ENCODE measurements around the gene CMA1. TPM values are rescaled to one million over a fixed set of nuclear protein-coding genes. Genes with fewer than 3 reads are reported as not detected.
"Not testable (repeated sequence)": the region's sequence is repeated elsewhere in the genome, so short reads cannot be mapped to it uniquely, and the experiment has no call there.

The CMA1 gene, protein sequence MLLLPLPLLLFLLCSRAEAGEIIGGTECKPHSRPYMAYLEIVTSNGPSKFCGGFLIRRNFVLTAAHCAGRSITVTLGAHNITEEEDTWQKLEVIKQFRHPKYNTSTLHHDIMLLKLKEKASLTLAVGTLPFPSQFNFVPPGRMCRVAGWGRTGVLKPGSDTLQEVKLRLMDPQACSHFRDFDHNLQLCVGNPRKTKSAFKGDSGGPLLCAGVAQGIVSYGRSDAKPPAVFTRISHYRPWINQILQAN
- polyA plus RNA-seq = under 1 TPM in 1 of 2 donors, not detected in 1; 0.35 TPM

DNA sequence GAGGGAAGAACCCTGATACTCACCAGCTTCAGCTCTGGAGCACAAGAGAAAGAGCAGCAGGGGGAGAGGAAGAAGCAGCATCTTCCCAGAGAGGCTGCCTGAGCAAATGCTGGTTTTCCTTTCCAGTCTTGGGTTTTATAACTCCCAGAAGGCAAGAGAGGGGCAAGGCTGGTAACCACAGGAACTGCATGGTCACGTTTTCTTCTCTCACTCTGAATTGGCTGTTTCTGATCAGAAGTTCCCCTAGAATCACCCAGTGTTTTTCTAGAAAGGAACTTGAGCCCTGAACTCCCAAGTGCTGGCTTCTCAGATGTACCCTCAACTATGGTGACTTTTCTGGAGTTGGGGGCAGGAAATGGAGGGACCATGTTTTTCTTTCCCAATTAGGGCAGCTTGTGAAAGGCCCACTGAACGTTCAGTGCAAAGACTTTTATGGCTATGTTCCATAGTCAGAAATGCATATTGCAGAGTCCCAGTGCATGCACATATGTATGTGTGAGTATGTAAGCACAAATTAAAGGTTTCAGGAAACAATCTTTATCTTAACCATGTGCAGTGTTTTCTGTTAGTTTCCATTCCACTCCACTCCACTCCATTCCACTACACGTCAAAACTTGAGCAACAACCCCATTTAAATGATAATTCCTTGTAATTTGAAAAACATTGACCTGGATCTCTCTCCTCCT lies at the start of gene CMA1:
TSS of gene CMA1 (minus strand) at position 111 of the 686 bp plus-strand sequence. CDS start at position 81, 30 bp downstream.
- no peak within 1 kb of the TSS for H3K27ac ChIP-seq (ENCODE audit: low read depth in 2 of 2, low read length in 1 of 2)
- WGBS, 2 donors = 42 to 49% methylated on average over 3 of the region's 3 CpGs
- no peaks in the 10 kb centered on the region for H3K4me1 ChIP-seq (ENCODE audit: control insufficient read depth in 2 of 2, insufficient read depth in 2 of 2, low read length in 1 of 2)
- H3K27me3 ChIP-seq (ENCODE audit: control insufficient read depth in 1 of 2, insufficient read depth in 2 of 2, low read length in 2 of 2) = no peaks in the 10 kb centered on the region
- H3K9me3 ChIP-seq (ENCODE audit: control insufficient read depth in 2 of 2, insufficient read depth in 1 of 2, low read depth in 1 of 2, low read length in 1 of 2) = no peaks in the 10 kb centered on the region
- no peaks in the 10 kb centered on the region for H3K36me3 ChIP-seq (ENCODE audit: control insufficient read depth in 2 of 2, insufficient read depth in 2 of 2, low read length in 1 of 2)
- H3K4me3 ChIP-seq (ENCODE audit: low read depth in 1 of 2, low read length in 2 of 2) = no peak within 1 kb of the TSS

DNA sequence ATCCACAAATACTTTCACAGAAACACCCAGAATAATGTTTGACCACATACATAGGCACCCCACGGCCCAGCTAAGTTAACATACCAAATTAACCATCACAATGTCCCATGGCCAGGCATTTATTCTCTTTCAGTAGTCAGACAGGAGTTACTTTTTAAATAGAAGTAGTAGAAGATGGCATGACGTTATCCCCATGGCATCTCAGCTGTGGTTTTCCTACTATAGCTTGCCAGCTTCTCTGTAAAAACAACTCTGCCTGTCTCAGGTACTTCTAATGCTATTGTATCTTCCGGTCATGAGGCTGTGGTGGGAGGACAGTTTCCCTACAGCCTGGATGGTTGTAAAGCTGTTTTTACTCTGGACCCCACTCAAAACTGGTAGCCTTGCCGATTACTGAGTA lies 48.7 kb upstream of the CMA1 start:
- H3K36me3 ChIP-seq (ENCODE audit: control insufficient read depth in 2 of 2, insufficient read depth in 2 of 2, low read length in 1 of 2) = no peaks in the 10 kb centered on the region
- no peak overlapping the region for H3K4me3 ChIP-seq (ENCODE audit: low read depth in 1 of 2, low read length in 2 of 2)
- H3K9me3 ChIP-seq (ENCODE audit: control insufficient read depth in 2 of 2, insufficient read depth in 1 of 2, low read depth in 1 of 2, low read length in 1 of 2) = peaks cover 0 to 2% of the 10 kb centered on the region in 2 donors
- H3K27ac ChIP-seq (ENCODE audit: low read depth in 2 of 2, low read length in 1 of 2) = no peak overlapping the region
- 51 to 57% methylated on average over 4 of the region's 4 CpGs for WGBS, 2 donors
- H3K4me1 ChIP-seq (ENCODE audit: control insufficient read depth in 2 of 2, insufficient read depth in 2 of 2, low read length in 1 of 2) = no peaks in the 10 kb centered on the region
- H3K27me3 ChIP-seq (ENCODE audit: control insufficient read depth in 1 of 2, insufficient read depth in 2 of 2, low read length in 2 of 2) = no peaks in the 10 kb centered on the region

DNA sequence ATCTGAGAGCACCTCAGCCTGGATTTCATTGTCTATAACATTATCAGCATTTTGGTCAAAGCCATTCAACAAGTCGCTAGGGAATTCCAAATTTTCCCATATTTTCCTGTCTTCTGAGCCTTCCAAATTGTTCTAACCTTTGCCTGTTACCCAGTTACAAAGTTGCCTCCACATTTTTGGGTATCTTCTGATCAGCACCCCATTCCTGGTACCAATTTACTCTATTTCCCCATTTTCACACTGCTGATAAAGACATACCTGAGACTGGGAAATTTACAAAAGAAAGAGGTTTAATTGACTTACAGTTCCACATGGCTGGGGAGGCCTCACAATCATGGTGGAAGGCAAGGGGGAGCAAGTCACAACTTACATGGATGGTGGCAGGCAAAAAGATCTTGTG lies 41.0 kb upstream of the CMA1 start:
- not testable (repeated sequence) for H3K4me3 ChIP-seq (ENCODE audit: low read depth in 1 of 2, low read length in 2 of 2); H3K9me3 ChIP-seq (ENCODE audit: control insufficient read depth in 2 of 2, insufficient read depth in 1 of 2, low read depth in 1 of 2, low read length in 1 of 2); H3K4me1 ChIP-seq (ENCODE audit: control insufficient read depth in 2 of 2, insufficient read depth in 2 of 2, low read length in 1 of 2); H3K27me3 ChIP-seq (ENCODE audit: control insufficient read depth in 1 of 2, insufficient read depth in 2 of 2, low read length in 2 of 2); H3K36me3 ChIP-seq (ENCODE audit: control insufficient read depth in 2 of 2, insufficient read depth in 2 of 2, low read length in 1 of 2); H3K27ac ChIP-seq (ENCODE audit: low read depth in 2 of 2, low read length in 1 of 2)
- 45 to 58% methylated on average over 1 of the region's 1 CpG for WGBS, 2 donors

DNA sequence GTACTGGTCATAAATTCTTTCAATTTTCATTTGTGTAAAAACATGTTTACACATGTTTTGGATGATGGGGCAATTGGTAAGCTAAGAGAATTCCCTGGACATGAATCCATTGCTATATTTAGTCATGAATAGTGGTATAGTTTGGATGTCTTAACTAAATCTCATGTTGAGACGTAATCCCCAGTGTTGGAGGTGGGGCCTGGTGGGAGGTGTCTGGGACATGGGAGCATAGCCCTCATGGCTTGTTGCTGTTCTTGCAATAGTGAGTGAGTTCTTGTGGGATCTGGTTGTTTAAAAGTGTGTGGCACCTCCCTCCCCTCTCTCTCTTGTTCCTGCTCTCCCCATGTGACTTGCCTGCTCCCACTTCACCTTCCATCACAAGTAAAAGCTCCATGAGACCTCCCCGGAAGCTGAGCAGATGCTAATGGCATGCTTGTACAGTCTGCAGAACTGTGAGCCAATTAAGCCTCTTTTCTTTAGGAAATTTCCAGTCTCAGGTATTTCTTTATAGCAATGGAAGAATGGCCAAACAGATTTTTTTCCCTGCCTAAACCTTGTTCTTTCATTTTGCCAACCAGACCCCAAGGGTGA lies 34.4 kb upstream of the CMA1 start:
- H3K4me1 ChIP-seq (ENCODE audit: control insufficient read depth in 2 of 2, insufficient read depth in 2 of 2, low read length in 1 of 2) = no peaks in the 10 kb centered on the region
- WGBS, 2 donors = 63 to 77% methylated on average over 2 of the region's 2 CpGs
- H3K36me3 ChIP-seq (ENCODE audit: control insufficient read depth in 2 of 2, insufficient read depth in 2 of 2, low read length in 1 of 2) = no peaks in the 10 kb centered on the region
- no peak overlapping the region for H3K27ac ChIP-seq (ENCODE audit: low read depth in 2 of 2, low read length in 1 of 2)
- H3K9me3 ChIP-seq (ENCODE audit: control insufficient read depth in 2 of 2, insufficient read depth in 1 of 2, low read depth in 1 of 2, low read length in 1 of 2) = peaks cover 0 to under 1% of the 10 kb centered on the region in 2 donors
- no peaks in the 10 kb centered on the region for H3K27me3 ChIP-seq (ENCODE audit: control insufficient read depth in 1 of 2, insufficient read depth in 2 of 2, low read length in 2 of 2)
- no peak overlapping the region for H3K4me3 ChIP-seq (ENCODE audit: low read depth in 1 of 2, low read length in 2 of 2)

DNA sequence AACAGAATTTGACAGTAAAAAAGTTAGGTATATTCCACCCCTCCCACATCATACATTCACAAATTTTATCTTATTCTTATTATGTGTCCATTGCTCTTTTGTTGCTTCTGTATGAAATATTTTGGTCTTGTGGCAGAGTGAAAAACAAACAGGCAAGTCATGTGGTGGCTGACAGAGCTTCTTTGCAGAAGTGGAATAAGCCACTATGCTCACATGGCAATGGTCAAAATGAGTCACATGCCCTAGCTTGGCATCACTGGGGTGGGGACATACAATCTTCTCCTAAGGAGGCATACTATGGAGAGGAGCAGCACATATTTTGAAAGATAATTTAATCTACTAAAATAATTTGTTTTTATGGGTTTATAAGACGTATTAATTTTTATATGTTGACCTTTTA lies 27.7 kb upstream of the CMA1 start:
- H3K27me3 ChIP-seq (ENCODE audit: control insufficient read depth in 1 of 2, insufficient read depth in 2 of 2, low read length in 2 of 2) = no peaks in the 10 kb centered on the region
- H3K27ac ChIP-seq (ENCODE audit: low read depth in 2 of 2, low read length in 1 of 2) = no peak overlapping the region
- H3K36me3 ChIP-seq (ENCODE audit: control insufficient read depth in 2 of 2, insufficient read depth in 2 of 2, low read length in 1 of 2) = no peaks in the 10 kb centered on the region
- no peak overlapping the region for H3K4me3 ChIP-seq (ENCODE audit: low read depth in 1 of 2, low read length in 2 of 2)
- 47 to 55% methylated on average over 1 of the region's 1 CpG for WGBS, 2 donors
- no peaks in the 10 kb centered on the region for H3K4me1 ChIP-seq (ENCODE audit: control insufficient read depth in 2 of 2, insufficient read depth in 2 of 2, low read length in 1 of 2)
- H3K9me3 ChIP-seq (ENCODE audit: control insufficient read depth in 2 of 2, insufficient read depth in 1 of 2, low read depth in 1 of 2, low read length in 1 of 2) = peaks cover 2% of the 10 kb centered on the region in 2 donors

DNA sequence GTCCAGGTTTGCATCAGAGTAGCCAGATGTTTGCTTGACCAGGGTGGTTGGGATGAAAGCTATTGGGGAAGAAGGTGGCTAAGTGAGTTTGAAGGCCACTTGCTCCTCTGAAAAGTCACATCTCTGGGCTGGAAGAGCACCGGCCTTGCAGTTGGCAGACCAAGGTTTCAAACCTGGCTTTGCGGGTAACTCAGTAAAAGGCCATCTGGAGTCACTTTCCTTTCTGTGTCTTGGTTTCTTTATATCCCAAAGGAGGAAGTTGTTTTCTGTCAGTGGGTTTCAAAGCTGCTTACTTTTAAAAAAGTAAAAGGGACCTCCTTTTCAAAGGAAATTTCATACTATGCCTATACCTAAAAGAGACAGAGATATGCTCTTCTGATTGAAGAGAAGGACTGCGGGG lies 26.2 kb upstream of the CMA1 start:
- Histone ChIP-seq H3K4me1 (ENCODE audit: control insufficient read depth in 2 of 2, insufficient read depth in 2 of 2, low read length in 1 of 2) (no peaks in the 10 kb centered on the region), H3K27ac (ENCODE audit: low read depth in 2 of 2, low read length in 1 of 2) (no peak overlapping the region), H3K27me3 (ENCODE audit: control insufficient read depth in 1 of 2, insufficient read depth in 2 of 2, low read length in 2 of 2) (no peaks in the 10 kb centered on the region), H3K36me3 (ENCODE audit: control insufficient read depth in 2 of 2, insufficient read depth in 2 of 2, low read length in 1 of 2) (no peaks in the 10 kb centered on the region), H3K4me3 (ENCODE audit: low read depth in 1 of 2, low read length in 2 of 2) (no peak overlapping the region), H3K9me3 (ENCODE audit: control insufficient read depth in 2 of 2, insufficient read depth in 1 of 2, low read depth in 1 of 2, low read length in 1 of 2) (peaks cover 2% of the 10 kb centered on the region in 2 donors)
- 67 to 74% methylated on average over 3 of the region's 3 CpGs for WGBS, 2 donors

DNA sequence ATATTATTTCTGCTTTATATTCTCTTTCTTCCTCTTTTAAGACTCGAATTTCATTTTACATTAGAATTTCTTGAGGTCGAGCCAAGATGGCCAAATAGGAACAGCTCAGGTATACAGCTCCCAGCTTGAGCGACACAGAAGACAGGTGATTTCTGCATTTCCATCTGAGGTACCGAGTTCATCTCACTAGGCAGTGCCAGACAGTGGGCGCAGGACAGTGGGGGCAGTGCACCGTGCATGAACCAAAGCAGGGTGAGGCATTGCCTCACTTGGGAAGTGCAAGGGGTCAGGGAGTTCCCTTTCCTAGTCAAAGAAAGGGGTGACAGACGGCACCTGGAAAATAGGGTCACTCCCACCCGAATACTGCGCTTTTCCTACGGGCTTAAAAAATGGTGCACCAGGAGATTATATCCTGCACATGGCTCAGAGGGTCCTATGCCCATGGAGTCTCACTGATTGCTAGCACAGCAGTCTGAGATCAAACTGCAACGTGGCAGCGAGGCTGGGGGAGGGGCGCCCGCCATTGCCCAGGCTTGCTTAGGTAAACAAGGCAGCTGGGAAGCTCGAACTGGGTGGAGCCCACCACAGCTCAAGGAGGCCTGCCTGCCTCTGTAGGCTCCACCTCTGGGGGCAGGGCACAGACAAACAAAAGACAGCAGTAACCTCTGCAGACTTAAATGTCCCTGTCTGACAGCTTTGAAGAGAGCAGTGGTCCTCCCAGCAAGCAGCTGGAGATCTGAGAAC lies 18.0 kb upstream of the CMA1 start:
- not testable (repeated sequence) for H3K4me3 ChIP-seq (ENCODE audit: low read depth in 1 of 2, low read length in 2 of 2); H3K27me3 ChIP-seq (ENCODE audit: control insufficient read depth in 1 of 2, insufficient read depth in 2 of 2, low read length in 2 of 2); H3K9me3 ChIP-seq (ENCODE audit: control insufficient read depth in 2 of 2, insufficient read depth in 1 of 2, low read depth in 1 of 2, low read length in 1 of 2); H3K27ac ChIP-seq (ENCODE audit: low read depth in 2 of 2, low read length in 1 of 2); H3K4me1 ChIP-seq (ENCODE audit: control insufficient read depth in 2 of 2, insufficient read depth in 2 of 2, low read length in 1 of 2); H3K36me3 ChIP-seq (ENCODE audit: control insufficient read depth in 2 of 2, insufficient read depth in 2 of 2, low read length in 1 of 2)
- WGBS, 2 donors = 70 to 79% methylated on average over 15 of the region's 15 CpGs

DNA sequence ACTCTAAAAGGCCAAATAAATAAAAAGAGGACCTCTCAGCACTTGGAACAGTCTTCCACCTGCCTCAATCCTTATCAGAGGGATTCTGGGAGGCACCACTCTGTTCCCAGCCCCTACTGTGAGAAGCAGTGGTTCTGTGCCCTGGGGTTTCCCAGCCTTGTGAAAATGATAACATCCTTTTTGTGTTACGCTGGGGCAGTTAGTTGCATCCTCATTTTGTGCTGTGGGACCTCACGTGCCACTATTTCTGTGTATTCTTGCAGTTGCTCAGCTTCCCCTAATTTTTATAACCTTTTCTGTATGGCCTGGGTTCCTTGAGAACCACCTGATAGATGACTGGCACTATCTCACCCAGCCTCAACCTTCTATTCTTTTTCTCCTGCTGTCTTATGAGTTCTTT lies 10.8 kb upstream of the CMA1 start:
- 68 to 80% methylated on average over 2 of the region's 2 CpGs for WGBS, 2 donors
- Histone ChIP-seq H3K36me3 (ENCODE audit: control insufficient read depth in 2 of 2, insufficient read depth in 2 of 2, low read length in 1 of 2) (no peaks in the 10 kb centered on the region), H3K27me3 (ENCODE audit: control insufficient read depth in 1 of 2, insufficient read depth in 2 of 2, low read length in 2 of 2) (no peaks in the 10 kb centered on the region), H3K27ac (ENCODE audit: low read depth in 2 of 2, low read length in 1 of 2) (no peak overlapping the region), H3K4me3 (ENCODE audit: low read depth in 1 of 2, low read length in 2 of 2) (no peak overlapping the region), H3K9me3 (ENCODE audit: control insufficient read depth in 2 of 2, insufficient read depth in 1 of 2, low read depth in 1 of 2, low read length in 1 of 2) (no peaks in the 10 kb centered on the region), H3K4me1 (ENCODE audit: control insufficient read depth in 2 of 2, insufficient read depth in 2 of 2, low read length in 1 of 2) (no peaks in the 10 kb centered on the region)

DNA sequence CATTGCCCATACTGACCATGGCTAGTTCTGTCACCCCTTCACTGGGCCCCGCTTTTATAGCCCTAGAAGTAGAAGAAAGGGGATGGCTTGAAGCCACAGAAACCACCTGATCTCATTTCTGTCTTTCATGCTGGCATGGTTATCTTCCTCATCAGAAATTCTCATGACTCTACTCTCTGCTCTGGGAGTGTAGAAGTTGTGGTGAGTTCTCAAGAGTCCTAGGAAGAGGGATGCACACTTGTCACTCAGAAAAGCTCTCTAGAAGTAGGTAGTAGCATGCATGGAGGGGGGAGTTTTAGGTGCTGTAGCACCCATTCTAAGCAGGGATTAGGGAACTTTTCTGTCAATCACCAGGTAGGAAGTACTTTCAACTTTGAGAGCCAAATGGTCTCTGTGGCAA lies 6.1 kb upstream of the CMA1 start:
- WGBS, 2 donors = 83 to 89% methylated on average over 1 of the region's 1 CpG
- H3K4me3 ChIP-seq (ENCODE audit: low read depth in 1 of 2, low read length in 2 of 2) = no peak overlapping the region
- H3K9me3 ChIP-seq (ENCODE audit: control insufficient read depth in 2 of 2, insufficient read depth in 1 of 2, low read depth in 1 of 2, low read length in 1 of 2) = no peaks in the 10 kb centered on the region
- no peaks in the 10 kb centered on the region for H3K27me3 ChIP-seq (ENCODE audit: control insufficient read depth in 1 of 2, insufficient read depth in 2 of 2, low read length in 2 of 2)
- no peaks in the 10 kb centered on the region for H3K36me3 ChIP-seq (ENCODE audit: control insufficient read depth in 2 of 2, insufficient read depth in 2 of 2, low read length in 1 of 2)
- no peaks in the 10 kb centered on the region for H3K4me1 ChIP-seq (ENCODE audit: control insufficient read depth in 2 of 2, insufficient read depth in 2 of 2, low read length in 1 of 2)
- H3K27ac ChIP-seq (ENCODE audit: low read depth in 2 of 2, low read length in 1 of 2) = no peak overlapping the region
